ENCODE measurements around the gene TMEM132C. TPM values are rescaled to one million over a fixed set of nuclear protein-coding genes. Genes with fewer than 3 reads are reported as not detected.

TMEM132C gene
- total and polyA plus RNA-seq, 2 of the 8 experiments (the other 6 are each of a cell fraction or from before 2014, with no cell fraction given) = 0.23 to 0.76 TPM

GRCh38 chr12:128318341-128318740 lies 51.4 kb downstream of the TMEM132C start:
- ChIA-PET POLR2A (ENCODE audit: partially characterized antibody) (no interaction called here), CTCF (ENCODE audit: partially characterized antibody) (no interaction called here)
- H3K4me1 ChIP-seq (replicated peaks in 1 of 4; ENCODE audit: control insufficient read depth in 3 of 4, insufficient read depth in 4 of 4, low read length in 3 of 4) = no peaks in the 10 kb centered on the region
- H3K36me3 ChIP-seq (ENCODE audit: control insufficient read depth in 2 of 4, insufficient read depth in 4 of 4, low read length in 3 of 4) = no peaks in the 10 kb centered on the region
- H3K56ac ChIP-seq (replicated peaks; ENCODE audit: insufficient read length, low read depth, low read length) = no peak overlapping the region
- no peaks in the 10 kb centered on the region for H4K20me1 ChIP-seq (replicated peaks in 1 of 2; ENCODE audit: control insufficient read depth in 1 of 2, insufficient read depth in 2 of 2, low read length in 2 of 2)
- no peak overlapping the region for H2BK20ac ChIP-seq (ENCODE audit: low read length)
- H2AK5ac ChIP-seq (ENCODE audit: low read depth, low read length) = no peak overlapping the region
- H2BK15ac ChIP-seq (ENCODE audit: low read length) = no peak overlapping the region
- DNase-seq (ENCODE audit: low read depth in 1 of 2, low spot score in 2 of 2) = no peak
- H3K23me2 ChIP-seq (ENCODE audit: low read depth, low read length) = no peaks in the 10 kb centered on the region
- H4K8ac ChIP-seq (ENCODE audit: extremely low read depth, insufficient read depth, low read length) = no peak overlapping the region
- H3K4ac ChIP-seq (replicated peaks; ENCODE audit: insufficient read length, low read depth, low read length) = no peak overlapping the region
- no peak overlapping the region for H3K27ac ChIP-seq (ENCODE audit: low read depth, low read length)
- no peak overlapping the region for H3K18ac ChIP-seq (ENCODE audit: extremely low read depth, low read length)
- H4K5ac ChIP-seq (ENCODE audit: insufficient read length, low read depth, low read length) = no peak overlapping the region
- H3K9ac ChIP-seq (replicated peaks in 1 of 4; ENCODE audit: extremely low read depth in 1 of 4, low read depth in 3 of 4, low read length in 3 of 4) = no peak overlapping the region
- no peak overlapping the region for H2AFZ ChIP-seq (ENCODE audit: low read length)
- H3K79me1 ChIP-seq (ENCODE audit: low read depth, low read length) = no peaks in the 10 kb centered on the region
- H3K27me3 ChIP-seq (replicated peaks in 1 of 4; ENCODE audit: control insufficient read depth in 3 of 4, extremely low read depth in 1 of 4, insufficient read depth in 3 of 4, low read length in 3 of 4) = 0 out of 7 replicates have a peak, but pooled peaks cover 0 to 2% (median 0%) of the 10 kb centered on the region in 4 experiments
- H3K23ac ChIP-seq (ENCODE audit: insufficient read length) = no peak overlapping the region
- no peak overlapping the region for H2BK5ac ChIP-seq (ENCODE audit: low read depth, low read length)
- 80% methylated on average over 5 of the region's 5 CpGs; no CpG with 5 or more reads in 1 of the 2 experiments for WGBS, 2 experiments (ENCODE audit: extremely low coverage in 1 of 2, insufficient coverage in 1 of 2, insufficient read length in 1 of 2, insufficient replicate concordance in 2 of 2, low coverage in 1 of 2, low lambda C conversion rate in 2 of 2, missing lambda C conversion rate in 1 of 2)
- H3K4me2 ChIP-seq (ENCODE audit: insufficient read depth in 1 of 2, low read depth in 2 of 2, low read length in 2 of 2) = no peak overlapping the region
- no peak overlapping the region for H3K4me3 ChIP-seq (ENCODE audit: extremely low read depth in 1 of 4, insufficient read depth in 2 of 4, low read depth in 3 of 4, low read length in 4 of 4)
- no peak overlapping the region for H2BK12ac ChIP-seq (ENCODE audit: low read depth, low read length)
- no peak for FAIRE-seq
- no peak overlapping the region for H3K14ac ChIP-seq (ENCODE audit: insufficient read length)
- no peak overlapping the region for H2BK120ac ChIP-seq (replicated peaks; ENCODE audit: low read depth, low read length)
- no peaks in the 10 kb centered on the region for H3K79me2 ChIP-seq (ENCODE audit: control insufficient read depth in 1 of 2, insufficient read depth in 2 of 2, low read length in 2 of 2)
- no peak overlapping the region for H4K91ac ChIP-seq (replicated peaks; ENCODE audit: insufficient read length, low read length)
- no peaks in the 10 kb centered on the region for H3K9me3 ChIP-seq (ENCODE audit: insufficient read depth in 2 of 2, low read depth in 1 of 2, low read length in 1 of 2)
- no peak for TF ChIP-seq HDAC6 (IDR thresholded peaks at IDR 0.05; ENCODE audit: low read depth, low read length)
- TF ChIP-seq ATF2 (IDR thresholded peaks at IDR 0.05; ENCODE audit: low read length) = no peak
- TF ChIP-seq RFX5 (IDR thresholded peaks at IDR 0.05; ENCODE audit: borderline replicate concordance, low read depth, low read length) = no peak
- TF ChIP-seq RXRA (IDR thresholded peaks at IDR 0.05; ENCODE audit: insufficient read depth, low read depth, low read length) = no peak
- TF ChIP-seq CTBP2 (IDR thresholded peaks at IDR 0.05; ENCODE audit: borderline replicate concordance, insufficient read depth, insufficient read length, low read length) = no peak
- no peak for TF ChIP-seq BRCA1 (IDR thresholded peaks at IDR 0.05; ENCODE audit: low read depth, low read length)
- no peak for TF ChIP-seq TAF1 (IDR thresholded peaks at IDR 0.05; ENCODE audit: low read depth, low read length)
- TF ChIP-seq ZNF274 (IDR thresholded peaks at IDR 0.05; ENCODE audit: borderline replicate concordance, extremely low read depth, low read length) = no peak
- no peak for TF ChIP-seq RAD21 (IDR thresholded peaks at IDR 0.05 in 1 of 2, conservative IDR thresholded peaks at IDR 0.05 in 1 of 2; ENCODE audit: low read depth in 2 of 2, low read length in 2 of 2)
- no peak for TF ChIP-seq POLR2A (IDR thresholded peaks at IDR 0.05; ENCODE audit: control extremely low read depth in 1 of 2, low read depth in 2 of 2, low read length in 2 of 2)
- TF ChIP-seq KDM5A (IDR thresholded peaks at IDR 0.05; ENCODE audit: low read length) = no peak
- TF ChIP-seq CHD2 (IDR thresholded peaks at IDR 0.05; ENCODE audit: low read length) = no peak
